Measurements from ENCODE around the gene CPN2.

GRCh38 chr3:194315965-194316361 lies 35.2 kb downstream of the CPN2 start:
- TF ChIP-seq POLR2AphosphoS5 (IDR thresholded peaks at IDR 0.05; ENCODE audit: low read depth) (no peak), CTCF (conservative IDR thresholded peaks at IDR 0.05; ENCODE audit: low read depth in 2 of 2) (no peak; a peak in 1 of 4 replicates), ZNF462 (CRISPR knock-in tag; IDR thresholded peaks at IDR 0.05) (no peak), EZH2 (IDR thresholded peaks at IDR 0.05; ENCODE audit: low read depth, unreplicated experiment) (no peak), ZNF114 (CRISPR knock-in tag; IDR thresholded peaks at IDR 0.05) (no peak), REST (IDR thresholded peaks at IDR 0.05; ENCODE audit: unreplicated experiment) (no peak), ETS1 (IDR thresholded peaks at IDR 0.05) (no peak)

All from GM23338 (cell line).